Loucy (cell line): ENCODE results near the gene KRTAP19-1.

Experiments used
- H2AFZ ChIP-seq: fragments of 200-600 bp; sonication (generic); 2 replicates; pipeline ENCODE4 v1.6.0; 2016; ENCODE audit warnings: antibody characterized with exemption, mild to moderate bottlenecking, low read length, moderate library complexity
- H3F3A ChIP-seq: fragments of 200-600 bp; 2 replicates; pipeline ENCODE4 v1.6.0; 2016; ENCODE audit warnings: antibody characterized with exemption, low read depth, mild to moderate bottlenecking
- H3K27me3 ChIP-seq: fragments of 200-600 bp; sonication (generic); 2 replicates; pipeline ENCODE4 v1.6.1; 2014; ENCODE audit warnings: low read length, mild to moderate bottlenecking; ENCODE audit not compliant: insufficient read depth, poor library complexity, severe bottlenecking
- H3K36me3 ChIP-seq: fragments of 200-600 bp; sonication (generic); 2 replicates; pipeline ENCODE4 v1.6.1; 2016; ENCODE audit warnings: low read length; ENCODE audit not compliant: insufficient read depth
- H3K4me1 ChIP-seq: fragments of 200-600 bp; sonication (generic); 2 replicates; pipeline ENCODE4 v1.5.1; 2014; ENCODE audit warnings: low read length, mild to moderate bottlenecking; ENCODE audit not compliant: insufficient read depth, poor library complexity, severe bottlenecking
- H3K4me2 ChIP-seq: fragments of 200-600 bp; sonication (generic); 2 replicates; pipeline ENCODE4 v1.6.0; 2014; ENCODE audit warnings: antibody characterized with exemption, low read length, low read depth, mild to moderate bottlenecking; ENCODE audit not compliant: poor library complexity, severe bottlenecking
- H3K4me3 ChIP-seq: fragments of 200-600 bp; sonication (generic); 2 replicates; pipeline ENCODE4 v1.5.1; 2014; ENCODE audit warnings: low read length, mild to moderate bottlenecking, mixed read lengths; ENCODE audit not compliant: poor library complexity, severe bottlenecking
- H3K79me2 ChIP-seq: fragments of 200-600 bp; sonication (generic); 2 replicates; pipeline ENCODE4 v1.6.1; 2014; ENCODE audit warnings: low read length; ENCODE audit not compliant: insufficient read depth
- H3K9ac ChIP-seq: fragments of 200-600 bp; sonication (generic); 2 replicates; pipeline ENCODE4 v1.6.0; 2014; ENCODE audit warnings: mild to moderate bottlenecking, low read depth, low read length, moderate library complexity; ENCODE audit not compliant: poor library complexity, severe bottlenecking
- H3K9me2 ChIP-seq: fragments of 200-600 bp; sonication (generic); replicated peaks from 2 replicates; pipeline ENCODE4 v1.6.1; 2016; ENCODE audit warnings: low read depth, low read length, mixed read lengths
- H3K9me3 ChIP-seq: fragments of 200-600 bp; sonication (generic); 2 replicates; pipeline ENCODE4 v1.6.1; 2014; ENCODE audit warnings: mild to moderate bottlenecking, antibody characterized with exemption, low read length, low read depth; ENCODE audit not compliant: insufficient read depth
- H4K20me1 ChIP-seq: fragments of 200-600 bp; sonication (generic); 2 replicates; pipeline ENCODE4 v1.6.0; 2014; ENCODE audit warnings: antibody characterized with exemption, low read length, mild to moderate bottlenecking; ENCODE audit not compliant: insufficient read depth, poor library complexity, severe bottlenecking
- EZH2phosphoT487 ChIP-seq: fragments of 200-600 bp; IDR thresholded peaks from 2 replicates; pipeline ENCODE4 v1.6.1; 2018; ENCODE audit warnings: antibody characterized with exemption, mild to moderate bottlenecking, moderate library complexity, borderline replicate concordance
- TF ChIP-seq, protein P1 (sequence below): fragments of 200-600 bp; sonication (generic); conservative IDR thresholded peaks from 2 replicates; pipeline ENCODE4 v1.5.1; 2014; ENCODE audit warnings: mild to moderate bottlenecking, antibody characterized with exemption, low read length

KRTAP19-1 gene

DNA sequence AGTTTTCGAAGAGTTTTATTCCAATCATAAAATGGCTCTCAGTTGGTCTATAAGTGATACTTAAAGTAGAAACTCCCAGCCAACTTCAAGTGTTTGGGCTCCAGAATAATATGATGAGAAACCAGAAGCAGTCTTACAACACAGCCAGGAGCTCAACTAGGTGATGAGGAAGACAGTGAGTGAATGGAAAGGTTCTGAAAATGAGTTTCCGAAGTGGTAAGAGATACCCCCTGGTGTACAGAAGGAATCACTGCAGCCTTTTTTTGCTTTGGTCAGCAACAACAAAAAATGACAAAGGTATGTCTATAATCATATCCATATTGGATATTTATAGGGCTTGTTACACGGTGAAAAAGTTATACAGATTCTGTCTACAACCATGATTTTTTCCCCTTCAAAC lies 16.5 kb downstream of the KRTAP19-1 start:
- Histone ChIP-seq H3K4me2 (no peak overlapping the region), H3K27me3 (no peaks in the 10 kb centered on the region), H3F3A (no peaks in the 10 kb centered on the region), H3K9me3 (no peaks in the 10 kb centered on the region), H3K9ac (no peak overlapping the region), H3K4me3 (no peak overlapping the region), H3K79me2 (no peaks in the 10 kb centered on the region), H2AFZ (no peak overlapping the region), H3K36me3 (no peaks in the 10 kb centered on the region), H4K20me1 (no peaks in the 10 kb centered on the region), H3K4me1 (no peaks in the 10 kb centered on the region), H3K9me2 (no peaks in the 10 kb centered on the region)
- TF ChIP-seq, protein P1, sequence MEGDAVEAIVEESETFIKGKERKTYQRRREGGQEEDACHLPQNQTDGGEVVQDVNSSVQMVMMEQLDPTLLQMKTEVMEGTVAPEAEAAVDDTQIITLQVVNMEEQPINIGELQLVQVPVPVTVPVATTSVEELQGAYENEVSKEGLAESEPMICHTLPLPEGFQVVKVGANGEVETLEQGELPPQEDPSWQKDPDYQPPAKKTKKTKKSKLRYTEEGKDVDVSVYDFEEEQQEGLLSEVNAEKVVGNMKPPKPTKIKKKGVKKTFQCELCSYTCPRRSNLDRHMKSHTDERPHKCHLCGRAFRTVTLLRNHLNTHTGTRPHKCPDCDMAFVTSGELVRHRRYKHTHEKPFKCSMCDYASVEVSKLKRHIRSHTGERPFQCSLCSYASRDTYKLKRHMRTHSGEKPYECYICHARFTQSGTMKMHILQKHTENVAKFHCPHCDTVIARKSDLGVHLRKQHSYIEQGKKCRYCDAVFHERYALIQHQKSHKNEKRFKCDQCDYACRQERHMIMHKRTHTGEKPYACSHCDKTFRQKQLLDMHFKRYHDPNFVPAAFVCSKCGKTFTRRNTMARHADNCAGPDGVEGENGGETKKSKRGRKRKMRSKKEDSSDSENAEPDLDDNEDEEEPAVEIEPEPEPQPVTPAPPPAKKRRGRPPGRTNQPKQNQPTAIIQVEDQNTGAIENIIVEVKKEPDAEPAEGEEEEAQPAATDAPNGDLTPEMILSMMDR, result peak; percentile 65
- TF ChIP-seq EZH2phosphoT487, result no peak

DNA sequence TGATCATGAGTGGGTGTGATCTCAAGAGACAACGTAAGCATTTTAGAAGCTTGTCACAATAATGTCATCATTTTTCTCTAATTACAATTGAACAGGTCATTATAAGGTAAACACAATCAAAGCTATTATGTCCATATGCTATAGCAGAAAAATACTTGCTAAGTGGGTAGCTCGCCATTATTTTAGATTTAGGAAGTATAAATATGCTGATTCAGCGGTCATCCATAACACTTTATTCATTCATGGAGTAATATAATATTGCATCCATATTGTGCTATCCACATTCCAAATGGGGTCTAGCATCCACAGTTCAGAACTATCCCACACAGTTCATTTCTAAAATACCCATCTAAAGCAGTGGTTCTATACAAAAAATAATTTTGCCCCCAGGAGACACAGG lies 31.7 kb downstream of the KRTAP19-1 start:
- no peaks in the 10 kb centered on the region for H3K36me3 ChIP-seq
- no peaks in the 10 kb centered on the region for H3K27me3 ChIP-seq
- H3K4me3 ChIP-seq, result no peak overlapping the region
- H3K4me1 ChIP-seq, result no peaks in the 10 kb centered on the region
- H3K9ac ChIP-seq, result no peak overlapping the region
- H3K4me2 ChIP-seq, result no peak overlapping the region
- H3K9me2 ChIP-seq, result no peaks in the 10 kb centered on the region
- no peak for TF ChIP-seq EZH2phosphoT487
- TF ChIP-seq, protein P1, result no peak
- no peaks in the 10 kb centered on the region for H3K9me3 ChIP-seq
- H4K20me1 ChIP-seq, result no peaks in the 10 kb centered on the region
- no peaks in the 10 kb centered on the region for H3F3A ChIP-seq
- H3K79me2 ChIP-seq, result no peaks in the 10 kb centered on the region
- no peak overlapping the region for H2AFZ ChIP-seq

DNA sequence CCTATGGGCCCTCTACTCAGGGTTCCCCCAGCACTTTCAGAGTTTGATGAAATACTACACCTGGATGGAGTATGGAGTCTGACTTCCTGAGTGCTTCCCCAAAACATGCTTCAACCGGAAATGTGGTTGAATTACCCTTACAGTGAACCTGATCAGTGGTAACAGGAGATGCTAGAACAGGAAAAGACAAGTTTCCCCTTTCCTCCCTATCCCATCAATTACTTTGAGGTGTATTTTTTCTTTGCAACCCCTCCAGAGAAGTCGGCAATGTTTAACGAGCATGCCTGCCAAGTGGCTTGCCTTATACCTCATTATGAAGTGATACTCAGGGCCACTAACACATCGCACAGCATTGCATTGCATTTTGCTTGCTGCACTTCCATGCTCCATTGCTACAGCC lies 33.1 kb downstream of the KRTAP19-1 start:
- no peaks in the 10 kb centered on the region for H3K36me3 ChIP-seq
- TF ChIP-seq EZH2phosphoT487, result no peak
- TF ChIP-seq, protein P1, result no peak
- H3K4me3 ChIP-seq, result no peak overlapping the region
- no peak overlapping the region for H3K4me2 ChIP-seq
- H4K20me1 ChIP-seq, result no peaks in the 10 kb centered on the region
- H3K4me1 ChIP-seq, result no peaks in the 10 kb centered on the region
- H2AFZ ChIP-seq, result no peak overlapping the region
- no peaks in the 10 kb centered on the region for H3K9me3 ChIP-seq
- no peaks in the 10 kb centered on the region for H3F3A ChIP-seq
- H3K79me2 ChIP-seq, result no peaks in the 10 kb centered on the region
- no peaks in the 10 kb centered on the region for H3K9me2 ChIP-seq
- no peak overlapping the region for H3K9ac ChIP-seq
- no peaks in the 10 kb centered on the region for H3K27me3 ChIP-seq
